C4-2B (cell line): ENCODE measurements around the gene NAA60.

Experiments used
- CTCF ChIP-seq: fragments of 450-650 bp; conservative IDR thresholded peaks from 2 replicates; pipeline ENCODE4 v1.5.1; 2017; ENCODE audit warnings: mild to moderate bottlenecking
- ZFX ChIP-seq: fragments of 450-650 bp; IDR thresholded peaks from 2 replicates; pipeline ENCODE4 v1.6.1; 2017

- TF ChIP-seq CTCF, result no peak
- no peak for TF ChIP-seq ZFX
These were observed 79.8 kb downstream of the NAA60 start for GRCh38 chr16:3523281-3523680.
